Prostate gland (tissue), 2 donors: ENCODE data around the gene ASCL2.

Source experiments
- POLR2A ChIP-seq: fragments of 450-650 bp; IDR thresholded peaks from one replicate; pipeline ENCODE4 v1.6.1; 2016; ENCODE audit warnings: antibody characterized with exemption, mild to moderate bottlenecking
- POLR2AphosphoS5 ChIP-seq: sonication (generic); formaldehyde crosslinking; IDR thresholded peaks from one replicate; pipeline ENCODE4 v1.6.1; 2017; ENCODE audit warnings: antibody characterized with exemption
- TF ChIP-seq, protein P1 (sequence below), 4 experiments: fragments of 200-600 bp in 2 of 4; fragments of 450-650 bp in 2 of 4; sonication (generic) in 2 of 4; IDR thresholded peaks; 1 replicate in 3 of 4; 2 replicates in 1 of 4; pipeline ENCODE4 v1.5.1; 2016 to 2019; ENCODE audit warnings: antibody characterized with exemption in 4 of 4, mild to moderate bottlenecking in 2 of 4, moderate library complexity in 2 of 4

- TF ChIP-seq, protein P1, sequence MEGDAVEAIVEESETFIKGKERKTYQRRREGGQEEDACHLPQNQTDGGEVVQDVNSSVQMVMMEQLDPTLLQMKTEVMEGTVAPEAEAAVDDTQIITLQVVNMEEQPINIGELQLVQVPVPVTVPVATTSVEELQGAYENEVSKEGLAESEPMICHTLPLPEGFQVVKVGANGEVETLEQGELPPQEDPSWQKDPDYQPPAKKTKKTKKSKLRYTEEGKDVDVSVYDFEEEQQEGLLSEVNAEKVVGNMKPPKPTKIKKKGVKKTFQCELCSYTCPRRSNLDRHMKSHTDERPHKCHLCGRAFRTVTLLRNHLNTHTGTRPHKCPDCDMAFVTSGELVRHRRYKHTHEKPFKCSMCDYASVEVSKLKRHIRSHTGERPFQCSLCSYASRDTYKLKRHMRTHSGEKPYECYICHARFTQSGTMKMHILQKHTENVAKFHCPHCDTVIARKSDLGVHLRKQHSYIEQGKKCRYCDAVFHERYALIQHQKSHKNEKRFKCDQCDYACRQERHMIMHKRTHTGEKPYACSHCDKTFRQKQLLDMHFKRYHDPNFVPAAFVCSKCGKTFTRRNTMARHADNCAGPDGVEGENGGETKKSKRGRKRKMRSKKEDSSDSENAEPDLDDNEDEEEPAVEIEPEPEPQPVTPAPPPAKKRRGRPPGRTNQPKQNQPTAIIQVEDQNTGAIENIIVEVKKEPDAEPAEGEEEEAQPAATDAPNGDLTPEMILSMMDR (IDR thresholded peaks at IDR 0.05): no peak
- TF ChIP-seq POLR2AphosphoS5: no peak
- TF ChIP-seq POLR2A: no peak
These were observed 47.7 kb upstream of the ASCL2 start for GRCh38 chr11:2318123-2318522.
